Stimulated activated effector memory CD8-positive, alpha-beta T cell treated with anti-CD3 and anti-CD28 coated beads, Interleukin-12 subunit alpha, Interleukin-12 subunit beta, amount 100 ng/mL, for 72 hours (primary cell): ENCODE results near the gene MTUS2.
A peak's percentile ranks its signal among the peaks of the same experiment; 100 is the strongest.

ENCODE experiments used
- ATAC-seq: fragments of 150-1000 bp; cut with Tn5 transposase; 2 replicates; pipeline ENCODE4 v1.10.0; 2021
- DNase-seq, 2 donors: peaks; one replicate each; pipeline ENCODE4 v3.0.0; 2021 to 2022; ENCODE audit warnings: low spot score in 2 of 2
- H3K27ac Mint-ChIP-seq: one replicate; pipeline ENCODE4 v1.8.0; 2022; ENCODE audit warnings: mild to moderate bottlenecking, mixed read lengths
- H3K36me3 Mint-ChIP-seq: one replicate; pipeline ENCODE4 v1.8.0; 2022; ENCODE audit warnings: mild to moderate bottlenecking, mixed read lengths
- H3K4me1 Mint-ChIP-seq: one replicate; pipeline ENCODE4 v1.8.0; 2022; ENCODE audit warnings: mixed read lengths
- H3K4me3 Mint-ChIP-seq: one replicate; pipeline ENCODE4 v1.8.0; 2022; ENCODE audit warnings: mild to moderate bottlenecking, mixed read lengths
- H3K9me3 Mint-ChIP-seq: one replicate; pipeline ENCODE4 v1.8.0; 2022; ENCODE audit warnings: mixed read lengths

MTUS2 gene

DNA sequence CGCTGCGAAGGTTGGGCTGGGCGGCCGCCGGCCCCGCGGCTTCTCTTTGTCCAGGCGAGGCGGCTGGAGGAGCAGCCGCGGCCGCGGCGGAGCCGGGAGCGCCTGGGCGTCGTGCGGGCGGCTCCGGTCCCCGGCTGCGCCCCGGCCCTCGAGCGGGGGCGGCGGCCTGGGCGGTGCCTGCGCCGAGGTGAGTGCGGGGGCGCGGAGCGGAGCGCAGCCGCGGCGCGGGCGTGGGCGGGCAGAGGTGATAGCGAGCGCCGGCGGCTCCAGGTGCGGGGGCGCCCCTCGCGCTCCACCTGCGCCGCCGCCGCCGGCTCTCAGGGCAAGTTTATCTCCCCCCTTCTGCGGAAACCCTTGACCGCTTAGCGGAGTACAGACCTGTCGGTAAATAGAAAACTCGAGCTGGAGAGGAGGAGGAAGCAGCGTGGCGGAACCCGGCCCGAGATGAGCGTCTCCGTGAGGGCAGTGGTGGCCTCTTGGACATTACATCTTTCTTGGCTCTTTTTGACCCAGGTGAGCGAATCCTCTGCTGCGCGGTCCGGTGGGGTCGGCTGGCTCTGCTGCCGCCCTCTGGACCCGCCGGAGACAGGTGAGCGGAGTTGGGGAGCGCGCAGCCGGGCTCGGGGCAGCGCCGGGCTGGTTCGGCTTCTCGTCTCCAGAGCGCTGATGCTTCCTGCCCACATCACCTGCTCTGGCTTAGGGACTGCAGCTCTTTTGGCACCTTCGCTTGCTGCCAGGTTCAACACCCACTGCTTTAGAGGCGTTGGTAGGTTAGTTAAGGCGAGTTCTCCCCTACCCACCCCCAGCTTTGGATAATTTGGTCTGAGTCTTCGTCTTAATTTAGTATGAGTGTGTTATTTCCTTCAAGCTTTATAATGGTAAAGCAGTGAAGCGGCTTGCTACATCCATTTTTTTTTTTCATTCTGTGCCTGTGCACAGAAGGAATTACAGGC lies at the start of gene MTUS2:
TSS of gene MTUS2 (plus strand) at position 241 of the 953 bp plus-strand sequence.
- DNase-seq (no peak), ATAC-seq (peak; percentile 42)
- no peaks in the 10 kb centered on the region for H3K4me1 Mint-ChIP-seq
- H3K27ac Mint-ChIP-seq: no peak within 1 kb of the TSS
- peak within 1 kb of the TSS; percentile 38 for H3K4me3 Mint-ChIP-seq
- H3K36me3 Mint-ChIP-seq: no peaks in the 10 kb centered on the region
- no peaks in the 10 kb centered on the region for H3K9me3 Mint-ChIP-seq

DNA sequence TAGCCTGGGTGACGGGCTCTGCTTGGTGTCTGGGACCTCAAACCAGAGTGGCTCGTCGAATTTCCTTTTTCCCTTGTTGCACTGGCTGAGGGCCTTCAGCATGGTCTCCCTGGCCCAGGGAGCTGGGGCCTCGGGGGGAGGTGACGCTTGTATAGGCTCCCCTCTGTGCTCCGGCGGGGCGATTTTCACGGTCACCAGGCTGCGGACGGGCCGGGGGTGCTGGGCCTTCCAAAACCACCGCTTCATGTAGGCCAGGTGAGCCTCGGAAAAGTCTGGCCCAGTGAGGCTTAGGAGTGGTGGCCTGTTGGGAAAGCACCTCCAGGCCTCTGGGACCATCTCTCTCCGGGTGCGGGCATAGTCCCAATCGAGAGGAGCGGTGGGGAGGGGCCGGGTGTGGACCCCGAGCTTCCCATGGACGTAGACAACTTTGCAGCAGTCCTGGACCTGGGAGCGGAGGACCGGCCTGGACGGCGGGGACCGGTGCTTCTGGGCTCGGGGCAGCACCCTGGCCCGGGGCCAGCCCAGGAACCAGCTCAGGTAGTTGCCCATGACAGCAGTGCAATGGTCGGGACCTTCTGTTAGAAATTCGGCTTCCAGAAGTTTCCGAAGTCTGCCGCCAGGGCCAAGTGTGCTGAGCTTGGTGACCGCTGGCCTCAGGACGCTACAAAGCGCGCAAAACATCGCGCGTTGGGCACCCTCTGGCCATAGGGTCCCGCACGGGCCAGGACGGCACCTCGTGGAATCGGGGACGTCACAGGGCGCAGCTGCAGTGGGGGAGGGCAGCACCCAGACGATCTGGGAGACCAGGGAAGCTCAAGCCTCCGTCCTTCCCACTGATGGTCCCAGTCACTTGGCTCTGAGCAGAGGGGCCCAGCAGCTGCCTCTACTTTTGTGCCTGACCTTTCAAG lies 41.6 kb upstream of the MTUS2 start:
- no peaks in the 10 kb centered on the region for H3K36me3 Mint-ChIP-seq

DNA sequence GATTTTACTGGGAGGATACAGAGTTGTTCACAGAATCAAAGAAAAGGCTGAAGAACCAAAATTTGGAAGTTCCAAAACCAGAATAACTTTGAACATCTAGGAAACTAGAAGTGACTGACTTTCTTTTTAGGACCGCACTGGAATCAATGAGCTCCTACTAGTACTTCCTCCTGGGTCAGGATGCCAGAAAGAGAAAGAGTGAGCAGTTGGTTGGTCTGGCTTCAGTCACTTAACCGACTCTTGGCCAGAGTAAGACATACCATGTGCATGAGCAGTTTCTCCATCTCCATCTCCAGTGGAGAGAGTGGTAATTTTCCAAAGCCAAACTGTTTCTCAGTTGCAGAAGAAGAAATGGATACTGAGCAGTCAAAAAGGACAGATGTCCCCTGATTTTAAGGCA lies 27.1 kb upstream of the MTUS2 start:
- Mint-ChIP-seq H3K36me3 (no peaks in the 10 kb centered on the region), H3K9me3 (no peaks in the 10 kb centered on the region), H3K4me1 (peaks cover 4% of the 10 kb centered on the region), H3K27ac (no peak overlapping the region), H3K4me3 (no peak overlapping the region)
- DNase-seq (no peak), ATAC-seq (no peak)

More for the DNA sequence above, 41.6 kb upstream of the MTUS2 start:
- no peaks in the 10 kb centered on the region for H3K4me1 Mint-ChIP-seq
- no peak overlapping the region for H3K4me3 Mint-ChIP-seq
- ATAC-seq (no peak), DNase-seq (no peak)
- no peak overlapping the region for H3K27ac Mint-ChIP-seq
- peaks cover 3% of the 10 kb centered on the region for H3K9me3 Mint-ChIP-seq

DNA sequence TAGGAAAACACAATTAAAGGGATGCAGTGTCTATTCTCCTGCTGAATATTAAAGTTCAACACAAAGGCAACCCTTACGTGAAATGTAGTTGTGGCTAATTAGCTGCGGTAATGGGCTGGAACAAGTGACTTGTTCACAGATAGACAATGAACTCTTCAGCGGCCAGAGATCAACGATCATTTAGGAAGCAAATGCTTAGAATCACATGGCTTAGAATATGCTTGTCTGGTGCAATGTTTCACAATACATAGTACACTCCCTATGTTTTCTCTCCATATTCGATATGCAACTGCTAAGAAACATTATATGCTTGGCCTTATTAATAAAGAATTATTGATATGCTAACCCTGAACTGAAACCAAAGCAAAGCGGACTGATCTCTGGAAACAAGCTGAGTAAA lies 25.7 kb upstream of the MTUS2 start:
- no peak overlapping the region for H3K27ac Mint-ChIP-seq
- H3K9me3 Mint-ChIP-seq: no peaks in the 10 kb centered on the region
- DNase-seq (no peak), ATAC-seq (no peak)
- no peak overlapping the region for H3K4me3 Mint-ChIP-seq
- no peaks in the 10 kb centered on the region for H3K36me3 Mint-ChIP-seq
- peaks cover 4% of the 10 kb centered on the region for H3K4me1 Mint-ChIP-seq

DNA sequence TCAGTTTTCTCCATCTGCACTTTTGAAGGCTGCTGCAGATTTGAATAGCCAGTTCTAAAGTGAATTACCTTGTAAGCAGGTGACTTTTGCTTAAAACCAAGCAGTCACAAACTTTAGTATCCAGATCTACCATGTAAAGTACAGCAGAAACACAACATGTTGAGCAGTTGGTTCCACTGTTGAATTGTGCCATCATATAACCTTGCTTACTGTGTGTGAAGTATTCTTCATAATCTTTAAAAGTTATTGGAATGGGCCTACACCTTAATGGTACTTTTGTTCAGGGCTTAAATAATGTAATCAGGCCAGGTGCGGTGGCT lies 23.2 kb upstream of the MTUS2 start:
- Mint-ChIP-seq H3K9me3 (no peaks in the 10 kb centered on the region), H3K4me1 (peaks cover 4% of the 10 kb centered on the region), H3K36me3 (no peaks in the 10 kb centered on the region), H3K4me3 (no peak overlapping the region), H3K27ac (no peak overlapping the region)
- ATAC-seq: no peak
- DNase-seq: no peak

DNA sequence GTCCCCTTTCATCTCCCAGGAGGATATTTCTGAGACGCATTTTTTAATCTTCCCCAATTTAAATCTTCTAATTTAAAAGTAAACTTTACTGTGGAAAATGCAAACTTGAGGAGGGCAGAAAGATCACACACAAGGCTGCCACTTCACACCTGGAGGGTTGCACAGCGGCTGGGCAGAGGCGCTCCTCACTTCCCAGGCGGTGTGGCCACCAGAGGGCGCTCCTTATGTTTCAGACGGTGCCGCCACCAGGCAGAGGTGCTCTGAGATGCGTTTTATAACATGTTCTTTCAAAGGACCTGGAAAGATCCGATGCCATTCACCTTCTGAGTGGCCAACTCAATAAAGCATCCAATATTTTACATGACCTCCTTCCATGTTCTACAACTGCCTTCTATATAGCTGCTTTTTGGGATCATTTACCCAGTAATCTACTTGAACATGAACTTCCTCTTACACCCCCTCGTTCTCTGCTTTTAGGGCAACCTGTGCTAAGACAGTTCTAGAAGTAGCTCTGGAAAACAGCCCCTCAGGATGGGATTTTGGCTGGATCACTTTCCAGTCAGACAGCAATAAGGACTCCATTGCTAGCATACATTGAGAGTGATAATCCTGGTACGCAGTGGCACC lies 14.8 kb upstream of the MTUS2 start:
- DNase-seq (peak; percentile 29 to 59), ATAC-seq (no peak)
- Mint-ChIP-seq H3K27ac (no peak overlapping the region), H3K36me3 (no peaks in the 10 kb centered on the region), H3K9me3 (peaks cover 5% of the 10 kb centered on the region), H3K4me3 (no peak overlapping the region), H3K4me1 (no peaks in the 10 kb centered on the region)

DNA sequence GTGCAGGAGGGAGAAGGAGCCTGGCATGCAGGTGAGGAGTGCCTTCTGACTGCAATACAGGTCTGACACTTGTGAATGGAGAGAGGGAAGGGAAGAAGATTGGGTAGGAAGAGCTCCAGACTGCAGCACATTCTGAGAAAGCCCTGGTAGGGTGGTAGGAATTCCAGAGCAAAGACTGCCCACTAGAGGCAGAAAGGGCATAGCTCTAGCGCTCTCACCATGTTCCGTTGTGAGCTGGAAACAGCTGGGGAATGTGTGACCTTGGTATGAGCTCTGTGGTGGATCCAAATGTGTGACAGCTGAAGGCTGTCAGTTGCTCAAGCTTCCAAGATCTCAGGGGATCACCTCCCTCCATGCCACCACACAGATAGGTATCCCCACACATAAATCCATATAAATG lies 2.9 kb upstream of the MTUS2 start:
- no peak overlapping the region for H3K4me3 Mint-ChIP-seq

DNA sequence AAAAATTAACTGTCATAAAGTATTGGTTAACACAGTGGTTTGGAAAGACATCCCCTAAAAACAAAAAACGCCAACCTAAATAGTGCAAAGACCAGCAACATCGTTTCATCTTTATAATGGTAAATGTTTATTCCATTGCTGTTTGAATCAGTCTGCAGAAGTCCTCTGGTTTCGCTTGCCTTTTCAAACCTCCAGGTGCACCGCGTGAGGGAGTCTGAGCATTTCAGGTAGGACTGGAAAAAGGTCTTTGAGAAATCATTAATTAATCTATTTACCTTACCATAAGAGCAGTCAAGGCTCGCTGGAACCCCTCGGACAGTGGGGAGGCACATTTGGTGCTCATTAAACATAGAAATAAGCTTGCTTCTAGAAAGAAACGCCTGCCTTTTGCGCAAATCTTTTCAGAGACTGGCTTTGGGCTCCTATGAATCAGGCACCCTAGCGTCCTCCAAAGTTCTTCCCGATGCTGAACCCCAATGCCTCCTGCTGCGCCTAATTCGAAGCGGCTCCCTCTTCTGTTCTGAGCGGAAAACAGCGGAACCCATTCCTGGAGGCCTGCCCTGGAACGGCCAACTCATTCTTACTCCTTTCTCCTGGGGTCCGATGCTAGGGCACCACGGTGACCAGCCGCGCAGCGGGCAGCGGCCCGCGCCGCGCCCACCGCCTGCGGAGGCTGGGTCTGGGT lies 951 bp upstream of the MTUS2 start:
- Mint-ChIP-seq H3K27ac (no peak overlapping the region), H3K4me1 (no peaks in the 10 kb centered on the region), H3K36me3 (no peaks in the 10 kb centered on the region), H3K4me3 (peak overlapping the region; percentile 7), H3K9me3 (no peaks in the 10 kb centered on the region)
- ATAC-seq: no peak
- no peak for DNase-seq

More for the DNA sequence above, 2.9 kb upstream of the MTUS2 start:
- ATAC-seq (no peak), DNase-seq (no peak)
- no peaks in the 10 kb centered on the region for H3K36me3 Mint-ChIP-seq
- no peaks in the 10 kb centered on the region for H3K4me1 Mint-ChIP-seq
- no peaks in the 10 kb centered on the region for H3K9me3 Mint-ChIP-seq
- H3K27ac Mint-ChIP-seq: no peak overlapping the region

DNA sequence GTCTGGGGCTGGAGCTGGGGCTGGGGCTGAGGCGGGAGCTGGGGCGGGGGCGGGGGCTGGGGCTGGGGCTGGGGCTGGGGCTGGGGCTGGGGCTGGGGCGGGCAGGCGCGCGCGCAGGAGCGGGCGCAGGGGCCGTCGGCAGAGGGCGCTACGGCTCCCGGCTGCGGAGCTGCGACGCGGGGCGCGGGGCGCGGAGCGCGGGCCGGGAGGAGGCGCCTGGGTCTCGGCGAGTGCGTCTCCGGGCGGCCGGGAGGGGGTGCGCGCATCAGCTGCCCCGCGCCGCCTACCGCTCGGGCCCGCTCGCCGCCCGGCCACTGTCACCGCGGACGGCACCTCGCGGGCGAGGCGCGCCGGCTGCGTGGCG lies 422 bp upstream of the MTUS2 start:
- no peaks in the 10 kb centered on the region for H3K36me3 Mint-ChIP-seq
- no peaks in the 10 kb centered on the region for H3K9me3 Mint-ChIP-seq
- ATAC-seq: peak; percentile 75

DNA sequence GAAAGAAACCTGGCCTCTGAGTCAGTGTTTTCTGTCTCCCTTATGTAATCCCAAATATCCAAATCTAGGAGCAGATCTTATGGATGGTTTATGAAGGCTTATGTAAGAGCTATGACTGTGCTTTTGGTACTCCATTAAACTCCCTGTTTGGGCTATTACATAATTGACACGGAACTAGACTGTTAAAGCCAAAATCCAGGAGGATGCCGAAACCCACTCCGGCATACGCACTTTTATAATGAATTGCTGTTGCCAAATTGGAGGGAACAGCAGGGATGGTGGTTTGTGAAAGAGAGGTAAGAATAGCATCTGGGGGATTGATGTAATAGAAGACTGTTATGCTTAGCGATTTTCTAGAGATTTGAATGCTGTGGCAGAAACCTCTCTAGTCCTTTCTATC lies 2.0 kb downstream of the MTUS2 start:
- Mint-ChIP-seq H3K4me3 (no peak overlapping the region), H3K36me3 (no peaks in the 10 kb centered on the region), H3K9me3 (no peaks in the 10 kb centered on the region), H3K27ac (no peak overlapping the region), H3K4me1 (no peaks in the 10 kb centered on the region)
- DNase-seq: no peak
- ATAC-seq: no peak

More for the DNA sequence above, 422 bp upstream of the MTUS2 start:
- no peaks in the 10 kb centered on the region for H3K4me1 Mint-ChIP-seq
- H3K27ac Mint-ChIP-seq: no peak overlapping the region
- peak in 1 of 2 donors; percentile 34 for DNase-seq
- no peak overlapping the region for H3K4me3 Mint-ChIP-seq

DNA sequence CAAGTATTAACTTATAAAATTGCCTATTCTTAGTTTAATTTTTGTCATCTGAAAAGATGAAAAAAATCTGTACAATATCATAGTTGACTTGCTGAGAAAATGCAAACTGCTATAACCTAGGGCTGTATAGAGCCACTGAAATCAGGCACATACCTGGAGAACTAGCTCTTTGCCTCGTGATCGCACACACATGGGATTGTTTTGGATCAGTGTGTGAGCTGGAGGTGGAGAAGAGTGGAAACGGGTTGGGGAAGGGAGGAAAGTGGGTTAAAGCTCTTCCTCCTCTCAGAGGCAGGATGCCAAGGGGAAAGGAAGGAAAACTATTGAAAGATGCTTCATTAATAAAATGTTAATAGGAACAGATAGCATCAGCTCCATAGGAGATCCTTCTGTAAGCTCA lies 2.7 kb downstream of the MTUS2 start:
- ATAC-seq: no peak
- Mint-ChIP-seq H3K9me3 (peaks cover 3% of the 10 kb centered on the region), H3K36me3 (no peaks in the 10 kb centered on the region), H3K4me1 (no peaks in the 10 kb centered on the region), H3K4me3 (no peak overlapping the region), H3K27ac (no peak overlapping the region)
- no peak for DNase-seq

DNA sequence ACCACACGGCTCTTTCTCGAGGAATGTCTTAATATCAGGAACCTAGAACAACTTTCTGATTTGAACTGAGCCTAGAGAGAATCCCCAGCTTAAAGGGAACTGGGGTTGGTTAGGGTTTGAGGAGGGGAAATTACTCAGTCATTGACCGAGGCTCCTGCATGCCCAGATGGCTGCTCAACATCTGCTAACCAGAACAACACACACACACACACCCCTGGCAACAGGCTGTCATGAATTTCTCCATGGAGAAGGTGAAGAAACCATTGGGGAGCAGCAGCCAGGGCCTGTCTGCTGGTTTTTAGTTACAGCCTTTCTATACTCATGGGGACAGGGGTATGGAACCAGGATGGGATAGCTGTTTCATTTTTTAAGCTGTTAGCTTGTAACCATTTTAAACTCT lies 5.2 kb downstream of the MTUS2 start:
- peaks cover 14% of the 10 kb centered on the region for H3K9me3 Mint-ChIP-seq

DNA sequence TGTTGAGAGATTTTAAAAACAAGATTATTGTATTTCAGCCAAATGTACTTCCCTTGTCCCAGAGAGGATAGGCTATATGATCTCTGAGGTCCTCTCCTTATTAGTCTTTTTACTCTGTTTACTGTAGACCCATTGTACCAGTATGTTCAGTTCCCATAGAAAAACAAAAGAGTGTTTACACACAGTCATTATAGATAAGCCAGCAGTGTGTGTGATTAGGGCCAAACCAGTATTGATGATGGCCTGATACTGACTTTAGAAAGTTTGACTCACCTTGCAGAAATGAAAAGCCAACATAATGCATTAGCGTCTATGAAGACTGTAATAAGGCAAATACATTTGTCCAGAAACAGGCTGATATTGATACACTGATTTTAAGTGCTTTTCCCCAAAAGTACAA lies 6.2 kb downstream of the MTUS2 start:
- H3K4me1 Mint-ChIP-seq: no peaks in the 10 kb centered on the region
- H3K27ac Mint-ChIP-seq: no peak overlapping the region
- no peak overlapping the region for H3K4me3 Mint-ChIP-seq
- H3K36me3 Mint-ChIP-seq: no peaks in the 10 kb centered on the region
- peaks cover 23% of the 10 kb centered on the region for H3K9me3 Mint-ChIP-seq
- DNase-seq: no peak
- no peak for ATAC-seq

More for the DNA sequence above, 5.2 kb downstream of the MTUS2 start:
- no peaks in the 10 kb centered on the region for H3K36me3 Mint-ChIP-seq
- H3K4me3 Mint-ChIP-seq: no peak overlapping the region
- ATAC-seq: no peak
- H3K27ac Mint-ChIP-seq: no peak overlapping the region
- DNase-seq: no peak
- no peaks in the 10 kb centered on the region for H3K4me1 Mint-ChIP-seq

DNA sequence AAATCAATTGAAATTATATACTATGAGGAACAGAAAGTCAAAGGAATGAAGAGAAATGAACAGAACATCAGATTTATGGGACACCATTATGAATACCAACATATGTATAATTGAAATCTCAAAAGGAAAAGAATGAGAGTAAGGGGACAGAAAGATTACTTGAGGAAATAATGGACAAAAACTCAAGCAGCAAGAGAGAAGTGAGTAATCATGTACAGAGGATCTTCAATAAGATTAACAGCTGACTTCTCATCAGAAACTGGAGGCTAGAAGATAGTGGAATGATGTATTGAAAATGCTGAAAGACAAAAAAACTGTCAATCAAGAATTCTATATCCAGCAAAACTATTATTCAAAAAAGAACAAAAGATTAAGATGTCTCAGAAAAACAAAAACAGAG lies 10.4 kb downstream of the MTUS2 start:
- Mint-ChIP-seq H3K4me1 (no peaks in the 10 kb centered on the region), H3K27ac (no peak overlapping the region), H3K36me3 (no peaks in the 10 kb centered on the region), H3K4me3 (no peak overlapping the region), H3K9me3 (peaks cover 23% of the 10 kb centered on the region)
- no peak for ATAC-seq
- DNase-seq: no peak

DNA sequence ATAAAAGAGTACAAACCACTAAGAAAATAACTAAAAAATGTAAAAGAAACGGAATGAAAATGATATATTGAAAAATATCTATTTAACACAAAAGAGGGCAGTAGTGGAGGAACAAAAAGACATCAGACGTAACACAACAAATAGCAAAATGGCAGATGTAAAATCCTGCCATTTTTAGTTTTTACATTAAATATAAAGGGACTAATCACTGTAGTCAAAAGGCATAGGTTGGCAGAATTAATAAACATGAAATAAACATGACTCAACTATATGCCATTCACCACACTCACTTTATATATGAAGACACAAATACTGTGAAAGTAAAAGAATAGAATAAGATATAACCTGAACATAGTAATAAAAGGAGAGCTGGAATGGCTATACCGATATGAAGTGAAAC lies 11.0 kb downstream of the MTUS2 start:
- Mint-ChIP-seq H3K4me1 (no peaks in the 10 kb centered on the region), H3K4me3 (no peak overlapping the region), H3K27ac (no peak overlapping the region), H3K9me3 (peaks cover 23% of the 10 kb centered on the region), H3K36me3 (no peaks in the 10 kb centered on the region)
- ATAC-seq (no peak), DNase-seq (no peak)
